Calu3 (cell line): ENCODE measurements around the gene NOL4. TPM values are rescaled to one million over a fixed set of nuclear protein-coding genes. Genes with fewer than 3 reads are reported as not detected.
"Not testable (repeated sequence)": the region's sequence is repeated elsewhere in the genome, so short reads cannot be mapped to it uniquely, and the experiment has no call there.

Source experiments
- BruUV-seq: library from RNA; stranded (reverse); fragments of 400-500 nt; replicated peaks from 2 replicates; lab custom pipeline; 2021; lab: Mats Ljungman, UMichigan
- CTCF ChIA-PET: fragments of 300-600 bp; sonication (Branson Sonifier 250); formaldehyde crosslinking; loops from one replicate; lab custom pipeline; 2022; ENCODE audit warnings: antibody characterized with exemption; lab: Charles Lee
- DNase-seq: peaks from one replicate; pipeline ENCODE4 v3.0.0; 2022
- H3K27ac Mint-ChIP-seq: one replicate; pipeline ENCODE4 v1.8.0; 2022; ENCODE audit warnings: mixed read lengths; ENCODE audit not compliant: unreplicated experiment
- H3K27me3 Mint-ChIP-seq: one replicate; pipeline ENCODE4 v1.8.0; 2022; ENCODE audit warnings: mixed read lengths; ENCODE audit not compliant: unreplicated experiment
- H3K36me3 Mint-ChIP-seq: one replicate; pipeline ENCODE4 v1.8.0; 2022; ENCODE audit warnings: mild to moderate bottlenecking, moderate library complexity, mixed read lengths; ENCODE audit not compliant: insufficient read depth, unreplicated experiment
- H3K4me1 Mint-ChIP-seq: one replicate; pipeline ENCODE4 v1.8.0; 2022; ENCODE audit warnings: mild to moderate bottlenecking, low read depth, mixed read lengths; ENCODE audit not compliant: unreplicated experiment
- H3K4me3 Mint-ChIP-seq: one replicate; pipeline ENCODE4 v1.8.0; 2022; ENCODE audit warnings: mild to moderate bottlenecking, low read depth, moderate library complexity, mixed read lengths; ENCODE audit not compliant: unreplicated experiment
- H3K9me3 Mint-ChIP-seq: one replicate; pipeline ENCODE4 v1.8.0; 2022; ENCODE audit warnings: low read depth, mixed read lengths; ENCODE audit not compliant: unreplicated experiment
- intact Hi-C: fragments of 100-400 bp; cut with micrococcal nuclease; formaldehyde crosslinking; loops from one replicate; pipeline ENCODE4 v1.10.0; 2022; ENCODE audit not compliant: unreplicated experiment
- total RNA-seq: library from RNA; stranded (reverse); gene quantifications from 2 replicates; pipeline ENCODE4 v1.2.3, GENCODE V29; 2022
- TF ChIP-seq, protein P1 (sequence below): fragments of 200-600 bp; IDR thresholded peaks from one replicate; pipeline ENCODE4 v1.8.0; 2022; ENCODE audit warnings: antibody characterized with exemption; ENCODE audit not compliant: unreplicated experiment

NOL4 gene
- total RNA-seq, 1 experiment from 2014 or later = not detected

DNA sequence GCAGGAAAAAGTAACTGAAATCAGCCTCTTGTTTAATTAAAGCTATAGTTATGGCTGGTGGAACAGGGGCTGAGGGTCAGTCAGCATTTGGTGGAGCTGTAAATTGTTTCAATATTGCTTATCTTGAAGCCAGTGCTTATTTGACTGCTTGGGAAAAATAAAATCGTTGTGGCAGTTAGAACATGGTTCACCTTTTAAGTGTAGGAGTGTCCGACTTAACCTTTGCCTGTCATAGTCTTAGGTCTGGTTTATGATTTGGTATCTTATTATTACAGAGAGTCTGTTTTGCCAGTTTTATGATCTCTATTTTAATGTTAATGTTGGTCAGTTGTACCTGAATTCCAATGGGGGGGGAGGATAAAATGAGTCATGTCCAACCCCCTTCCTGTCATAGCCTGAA, 27.2 kb upstream of the NOL4 start:
- no TSS peak for BruUV-seq
- H3K4me3 Mint-ChIP-seq = no peak overlapping the region
- CTCF ChIA-PET = interaction anchor here (2.0 kb wide), 1 partner anchor 12 kb away, joined by 4 read pairs; no protein-coding TSS in a partner anchor

DNA sequence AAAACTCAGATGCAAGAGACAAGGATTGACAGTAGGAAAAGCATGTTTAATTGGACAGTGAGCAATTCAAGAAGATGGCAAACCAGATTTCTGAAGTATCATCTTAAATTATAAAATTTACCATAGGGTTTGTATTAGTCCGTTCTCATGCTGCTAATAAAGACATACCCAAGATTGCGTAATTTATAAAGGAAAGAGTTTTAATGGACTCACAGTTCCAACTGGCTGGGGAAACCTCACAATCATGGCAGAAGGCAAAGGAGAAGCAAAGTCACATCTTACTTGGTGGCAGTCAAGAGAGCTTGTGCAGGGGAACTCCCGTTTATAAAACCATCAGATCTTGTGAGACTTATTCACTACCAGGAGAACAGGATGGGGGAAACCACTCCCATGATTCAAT, 24.0 kb upstream of the NOL4 start:
- DNase-seq = no peak
- TF ChIP-seq, protein P1, sequence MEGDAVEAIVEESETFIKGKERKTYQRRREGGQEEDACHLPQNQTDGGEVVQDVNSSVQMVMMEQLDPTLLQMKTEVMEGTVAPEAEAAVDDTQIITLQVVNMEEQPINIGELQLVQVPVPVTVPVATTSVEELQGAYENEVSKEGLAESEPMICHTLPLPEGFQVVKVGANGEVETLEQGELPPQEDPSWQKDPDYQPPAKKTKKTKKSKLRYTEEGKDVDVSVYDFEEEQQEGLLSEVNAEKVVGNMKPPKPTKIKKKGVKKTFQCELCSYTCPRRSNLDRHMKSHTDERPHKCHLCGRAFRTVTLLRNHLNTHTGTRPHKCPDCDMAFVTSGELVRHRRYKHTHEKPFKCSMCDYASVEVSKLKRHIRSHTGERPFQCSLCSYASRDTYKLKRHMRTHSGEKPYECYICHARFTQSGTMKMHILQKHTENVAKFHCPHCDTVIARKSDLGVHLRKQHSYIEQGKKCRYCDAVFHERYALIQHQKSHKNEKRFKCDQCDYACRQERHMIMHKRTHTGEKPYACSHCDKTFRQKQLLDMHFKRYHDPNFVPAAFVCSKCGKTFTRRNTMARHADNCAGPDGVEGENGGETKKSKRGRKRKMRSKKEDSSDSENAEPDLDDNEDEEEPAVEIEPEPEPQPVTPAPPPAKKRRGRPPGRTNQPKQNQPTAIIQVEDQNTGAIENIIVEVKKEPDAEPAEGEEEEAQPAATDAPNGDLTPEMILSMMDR = no peak
- CTCF ChIA-PET = no interaction called here
- Mint-ChIP-seq H3K4me3 (no peak overlapping the region), H3K36me3 (no peaks in the 10 kb centered on the region), H3K9me3 (peaks cover 16% of the 10 kb centered on the region), H3K27ac (no peak overlapping the region), H3K4me1 (no peaks in the 10 kb centered on the region), H3K27me3 (peaks cover 17% of the 10 kb centered on the region)
- intact Hi-C loops = no loop called here
- no TSS peak for BruUV-seq

More for the DNA sequence above, 27.2 kb upstream of the NOL4 start:
- Mint-ChIP-seq H3K36me3 (no peaks in the 10 kb centered on the region), H3K27ac (no peak overlapping the region), H3K4me1 (no peaks in the 10 kb centered on the region), H3K27me3 (peaks cover 17% of the 10 kb centered on the region), H3K9me3 (peaks cover 10% of the 10 kb centered on the region)
- TF ChIP-seq, protein P1 = no peak
- no peak for DNase-seq
- intact Hi-C loops = no loop called here

DNA sequence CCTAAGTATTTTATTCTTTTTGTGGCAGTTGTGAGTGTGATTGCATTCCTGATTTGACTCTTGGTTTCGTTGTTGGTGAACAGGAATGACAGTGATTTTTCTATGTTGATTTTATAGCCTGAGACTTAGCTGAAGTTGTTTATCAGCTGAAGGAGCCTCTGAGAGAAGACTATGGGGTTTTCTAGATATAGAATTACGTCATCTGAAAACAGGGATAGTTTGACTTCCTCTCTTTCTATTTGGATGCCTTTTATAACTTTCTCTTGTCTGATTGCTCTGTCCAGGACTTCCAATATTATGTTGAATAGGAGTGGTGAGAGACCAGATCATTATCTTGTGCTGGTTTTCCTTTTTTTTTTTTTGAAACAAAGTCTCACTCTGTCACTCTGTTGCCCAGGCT, 18.0 kb upstream of the NOL4 start:
- no peaks in the 10 kb centered on the region for H3K36me3 Mint-ChIP-seq
- DNase-seq = no peak
- TF ChIP-seq, protein P1 = no peak
- H3K9me3 Mint-ChIP-seq = peaks cover 6% of the 10 kb centered on the region
- no peaks in the 10 kb centered on the region for H3K4me1 Mint-ChIP-seq
- no peak overlapping the region for H3K4me3 Mint-ChIP-seq
- no peak overlapping the region for H3K27ac Mint-ChIP-seq
- intact Hi-C loops = no loop called here
- peaks cover 11% of the 10 kb centered on the region for H3K27me3 Mint-ChIP-seq
- CTCF ChIA-PET = interaction anchor here (0.7 kb wide), 1 partner anchor 873 kb away, joined by 3 read pairs; no protein-coding TSS in a partner anchor
- BruUV-seq = no TSS peak

DNA sequence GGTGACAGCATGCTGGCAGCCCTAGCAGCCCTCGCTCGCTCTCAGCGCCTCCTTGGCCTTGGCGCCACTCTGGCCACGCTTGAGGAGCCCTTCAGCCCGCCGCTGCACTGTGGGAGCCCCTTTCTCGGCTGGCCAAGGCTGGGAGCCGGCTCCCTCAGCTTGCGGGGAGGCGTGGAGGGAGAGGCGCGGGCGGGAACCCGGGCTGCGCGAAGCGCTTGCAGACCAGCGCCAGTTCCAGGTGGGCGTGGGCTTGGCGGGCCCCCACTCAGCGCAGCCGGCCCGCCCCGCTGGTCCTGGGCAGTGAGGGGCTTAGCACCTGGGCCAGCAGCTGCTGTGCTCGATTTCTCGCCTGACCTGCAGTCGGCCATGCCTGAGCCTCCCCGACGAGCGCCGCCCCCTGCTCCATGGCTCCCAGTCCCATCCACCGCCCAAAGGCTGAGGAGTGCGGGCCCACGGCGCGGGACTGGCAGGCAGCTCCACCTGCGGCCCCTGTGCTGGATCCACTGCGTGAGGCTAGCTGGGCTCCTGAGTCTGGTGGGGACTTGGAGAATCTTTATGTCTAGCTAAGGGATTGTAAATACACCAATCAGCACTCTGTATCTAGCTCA, 9.2 kb upstream of the NOL4 start:
- H3K36me3 Mint-ChIP-seq, intact Hi-C loops, DNase-seq, H3K9me3 Mint-ChIP-seq, H3K27ac Mint-ChIP-seq, BruUV-seq, H3K4me3 Mint-ChIP-seq, H3K4me1 Mint-ChIP-seq, CTCF ChIA-PET: not testable (repeated sequence)
- peaks cover 16% of the 10 kb centered on the region for H3K27me3 Mint-ChIP-seq

DNA sequence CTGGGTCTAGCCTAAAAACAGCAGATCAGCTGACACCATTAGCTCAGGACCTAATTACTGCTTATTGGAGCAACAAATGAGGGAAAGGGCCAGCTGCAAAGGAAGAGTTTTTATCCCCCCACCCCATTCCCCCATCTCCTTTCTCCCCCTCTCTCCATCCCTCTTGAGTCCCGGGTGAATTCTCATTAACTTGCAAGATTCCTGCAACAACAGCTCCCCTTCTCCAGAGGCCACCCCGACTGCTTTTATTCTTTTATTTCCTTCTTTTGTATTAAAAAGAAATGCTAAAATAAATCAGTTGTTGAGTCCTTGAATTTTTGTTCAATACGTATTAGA, 473 bp upstream of the NOL4 start:
- intact Hi-C loops = loop anchor here (5.0 to 10.0 kb wide), 2 partner anchors 97 to 470 kb away; no protein-coding TSS in a partner anchor
- peaks cover 5% of the 10 kb centered on the region for H3K9me3 Mint-ChIP-seq
- peaks cover 44% of the 10 kb centered on the region for H3K27me3 Mint-ChIP-seq
- no TSS peak for BruUV-seq
- TF ChIP-seq, protein P1 = no peak
- peaks cover 13% of the 10 kb centered on the region for H3K36me3 Mint-ChIP-seq
- H3K4me3 Mint-ChIP-seq = no peak overlapping the region
- H3K4me1 Mint-ChIP-seq = peaks cover 30% of the 10 kb centered on the region
- CTCF ChIA-PET = no interaction called here
- no peak overlapping the region for H3K27ac Mint-ChIP-seq
- DNase-seq = no peak
